ENCODE data around the gene IVD.

The IVD gene

DNA sequence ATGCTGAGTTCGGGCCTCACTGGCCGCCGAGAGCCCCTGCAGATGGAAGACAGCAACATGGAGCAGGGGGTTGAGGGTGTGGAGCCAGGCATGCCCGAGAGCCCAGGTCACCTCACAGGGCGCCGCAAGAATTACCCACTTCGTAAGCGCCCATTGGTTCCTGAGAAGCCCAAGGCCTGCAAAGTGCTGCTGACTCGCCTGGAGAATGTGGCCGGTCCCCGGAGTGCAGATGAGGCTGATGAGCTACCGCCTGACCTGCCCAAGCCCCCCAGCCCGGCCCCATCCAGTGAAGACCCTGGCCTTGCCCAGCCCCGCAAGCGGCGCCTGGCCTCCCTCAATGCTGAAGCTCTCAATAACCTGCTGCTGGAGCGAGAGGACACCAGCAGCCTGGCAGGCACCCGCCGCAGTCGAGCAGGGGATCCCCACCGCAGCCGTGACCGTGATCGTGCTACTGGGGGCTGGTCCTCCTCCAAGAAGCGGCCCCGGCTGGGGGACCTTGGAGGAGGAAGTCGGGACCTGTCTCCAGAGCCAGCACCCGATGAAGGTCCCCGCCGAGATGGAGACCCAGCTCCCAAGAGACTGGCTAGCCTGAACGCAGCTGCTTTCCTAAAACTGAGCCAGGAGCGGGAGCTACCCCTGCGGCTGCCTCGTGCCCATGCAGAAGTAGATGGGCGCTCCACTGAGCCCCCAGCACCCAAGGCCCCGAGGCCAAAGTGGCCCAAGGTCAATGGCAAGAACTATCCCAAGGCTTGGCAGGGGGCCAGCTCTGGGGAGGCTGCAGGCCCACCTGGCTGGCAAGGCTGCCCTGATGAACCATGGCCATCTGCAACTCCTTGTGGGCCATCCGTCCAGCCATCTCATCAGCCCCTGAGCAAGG lies 53.1 kb downstream of the IVD start:
- no peaks in the 10 kb centered on the region for H3K27me3 ChIP-seq (ENCODE audit: control insufficient read depth in 2 of 2, insufficient read depth in 2 of 2, low read length in 2 of 2)
- peaks cover 20 to 25% of the 10 kb centered on the region in 2 donors for H3K36me3 ChIP-seq (ENCODE audit: control insufficient read depth in 2 of 2, insufficient read depth in 2 of 2, low read length in 2 of 2)

DNA sequence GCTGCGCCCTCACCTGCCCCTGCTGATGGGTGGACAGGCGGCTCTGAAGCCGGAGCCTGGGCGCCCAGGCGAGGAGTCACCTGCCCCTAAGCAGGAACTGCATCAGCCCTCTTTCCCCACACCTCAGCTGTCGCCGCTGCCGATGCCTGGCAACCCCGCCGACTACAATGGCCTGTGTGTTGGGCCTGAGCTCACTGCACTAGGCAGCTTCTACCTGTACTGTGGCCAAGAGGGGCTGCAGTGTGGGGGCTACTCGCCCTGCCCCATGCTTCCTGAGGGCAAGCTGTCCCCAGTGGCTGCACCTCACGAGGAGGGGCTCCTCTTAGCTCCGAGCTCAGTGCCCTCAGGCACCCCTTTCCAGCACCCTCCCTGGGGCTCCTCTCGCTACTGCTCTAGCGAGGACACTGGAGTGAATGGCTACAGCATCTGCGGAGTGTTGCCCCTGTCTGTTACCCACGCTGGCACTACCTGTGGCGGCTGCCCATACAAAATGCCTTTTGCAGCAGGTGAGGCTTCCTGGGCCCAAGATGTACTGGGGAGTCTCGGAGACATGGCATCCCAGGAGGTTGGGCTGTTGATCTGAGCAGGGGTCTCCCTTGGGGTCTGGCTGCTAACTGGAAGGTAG lies 53.9 kb downstream of the IVD start:
- Histone ChIP-seq H3K4me1 (ENCODE audit: control insufficient read depth in 2 of 2, insufficient read depth in 2 of 2, low read length in 2 of 2) (peaks cover 6 to 10% of the 10 kb centered on the region in 2 donors), H3K27ac (ENCODE audit: low read depth in 2 of 2, low read length in 2 of 2) (no peak overlapping the region), H3K9me3 (ENCODE audit: control insufficient read depth in 2 of 2, low read length in 2 of 2) (no peaks in the 10 kb centered on the region), H3K4me3 (ENCODE audit: low read length in 2 of 2) (no peak overlapping the region), H3K36me3 (ENCODE audit: control insufficient read depth in 2 of 2, insufficient read depth in 2 of 2, low read length in 2 of 2) (peaks cover 28 to 32% of the 10 kb centered on the region in 2 donors), H3K9ac (ENCODE audit: low read depth in 1 of 2, low read length in 2 of 2) (no peak overlapping the region), H3K27me3 (ENCODE audit: control insufficient read depth in 2 of 2, insufficient read depth in 2 of 2, low read length in 2 of 2) (no peaks in the 10 kb centered on the region)

More for the DNA sequence above, 53.1 kb downstream of the IVD start:
- Histone ChIP-seq H3K9me3 (ENCODE audit: control insufficient read depth in 2 of 2, low read length in 2 of 2) (no peaks in the 10 kb centered on the region), H3K9ac (ENCODE audit: low read depth in 1 of 2, low read length in 2 of 2) (no peak overlapping the region), H3K4me1 (ENCODE audit: control insufficient read depth in 2 of 2, insufficient read depth in 2 of 2, low read length in 2 of 2) (peaks cover 8 to 16% of the 10 kb centered on the region in 2 donors), H3K27ac (ENCODE audit: low read depth in 2 of 2, low read length in 2 of 2) (no peak overlapping the region), H3K4me3 (ENCODE audit: low read length in 2 of 2) (no peak overlapping the region)

DNA sequence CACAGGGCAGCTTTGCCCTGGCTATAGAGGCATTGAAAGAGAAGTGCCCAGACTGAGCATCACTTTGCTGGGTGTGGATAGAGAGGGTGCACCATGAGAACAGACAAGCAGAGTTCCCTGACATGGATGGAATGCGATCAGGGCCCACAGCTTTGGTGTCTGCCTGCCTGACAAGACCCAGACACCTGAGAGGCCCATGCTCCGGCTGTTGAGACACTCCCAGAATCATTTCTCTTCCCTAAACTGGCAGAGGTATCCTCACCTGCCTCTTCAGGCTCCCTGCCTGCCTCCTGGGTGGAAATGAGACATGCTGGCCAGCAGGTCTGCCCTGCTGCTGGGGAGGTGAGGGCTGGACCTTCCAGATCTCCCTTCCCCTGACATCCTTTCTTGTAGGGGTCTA lies 54.8 kb downstream of the IVD start:
- Histone ChIP-seq H3K4me3 (ENCODE audit: low read length in 2 of 2) (no peak overlapping the region), H3K36me3 (ENCODE audit: control insufficient read depth in 2 of 2, insufficient read depth in 2 of 2, low read length in 2 of 2) (peaks cover 32 to 41% of the 10 kb centered on the region in 2 donors), H3K9me3 (ENCODE audit: control insufficient read depth in 2 of 2, low read length in 2 of 2) (no peaks in the 10 kb centered on the region), H3K27me3 (ENCODE audit: control insufficient read depth in 2 of 2, insufficient read depth in 2 of 2, low read length in 2 of 2) (no peaks in the 10 kb centered on the region), H3K27ac (ENCODE audit: low read depth in 2 of 2, low read length in 2 of 2) (no peak overlapping the region), H3K9ac (ENCODE audit: low read depth in 1 of 2, low read length in 2 of 2) (no peak overlapping the region), H3K4me1 (ENCODE audit: control insufficient read depth in 2 of 2, insufficient read depth in 2 of 2, low read length in 2 of 2) (peaks cover 6% of the 10 kb centered on the region in 2 donors)

DNA sequence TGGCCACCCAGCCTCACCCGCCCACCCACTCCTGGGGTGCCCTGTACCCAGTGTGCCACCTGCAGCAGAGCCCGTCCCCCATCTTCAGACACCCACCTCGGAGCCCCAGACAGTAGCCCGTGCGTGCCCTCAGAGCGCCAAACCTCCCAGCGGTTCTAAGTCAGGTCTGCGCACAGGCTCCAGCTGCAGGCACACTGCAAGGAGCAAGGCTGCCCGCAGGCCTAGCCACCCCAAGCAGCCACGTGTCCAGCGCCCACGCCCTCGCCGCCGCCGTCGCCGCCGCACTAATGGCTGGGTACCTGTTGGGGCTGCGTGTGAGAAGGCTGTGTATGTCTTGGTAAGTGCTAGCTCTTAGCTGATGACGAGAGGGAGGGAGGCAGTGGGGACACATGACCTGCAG lies 56.4 kb downstream of the IVD start:
- Histone ChIP-seq H3K27me3 (ENCODE audit: control insufficient read depth in 2 of 2, insufficient read depth in 2 of 2, low read length in 2 of 2) (no peaks in the 10 kb centered on the region), H3K36me3 (ENCODE audit: control insufficient read depth in 2 of 2, insufficient read depth in 2 of 2, low read length in 2 of 2) (peaks cover 36 to 51% of the 10 kb centered on the region in 2 donors), H3K4me1 (ENCODE audit: control insufficient read depth in 2 of 2, insufficient read depth in 2 of 2, low read length in 2 of 2) (peaks cover 0 to 2% of the 10 kb centered on the region in 2 donors), H3K9me3 (ENCODE audit: control insufficient read depth in 2 of 2, low read length in 2 of 2) (no peaks in the 10 kb centered on the region), H3K27ac (ENCODE audit: low read depth in 2 of 2, low read length in 2 of 2) (no peak overlapping the region), H3K9ac (ENCODE audit: low read depth in 1 of 2, low read length in 2 of 2) (no peak overlapping the region), H3K4me3 (ENCODE audit: low read length in 2 of 2) (no peak overlapping the region)

DNA sequence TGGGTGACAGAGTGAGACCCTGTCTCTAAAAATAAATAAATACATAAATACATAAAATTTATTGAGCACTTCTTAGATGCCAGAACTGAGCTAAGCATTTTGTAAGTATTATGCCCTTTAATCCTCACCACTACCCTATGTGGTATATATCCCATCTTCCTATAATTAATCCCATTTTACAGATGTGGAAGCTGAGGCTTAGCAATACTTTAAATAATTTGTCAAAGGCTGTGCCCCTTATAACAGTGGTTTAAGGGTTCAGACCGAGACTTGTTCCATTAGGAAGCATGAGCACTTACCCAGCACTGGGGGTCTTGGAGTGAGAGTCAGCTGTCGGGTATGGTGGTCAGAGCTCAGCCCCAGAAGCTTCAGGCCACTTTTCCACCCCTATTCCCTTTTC lies 57.7 kb downstream of the IVD start:
- H3K4me1 ChIP-seq (ENCODE audit: control insufficient read depth in 2 of 2, insufficient read depth in 2 of 2, low read length in 2 of 2) = peaks cover 0 to 2% of the 10 kb centered on the region in 2 donors
- no peaks in the 10 kb centered on the region for H3K27me3 ChIP-seq (ENCODE audit: control insufficient read depth in 2 of 2, insufficient read depth in 2 of 2, low read length in 2 of 2)
- no peaks in the 10 kb centered on the region for H3K9me3 ChIP-seq (ENCODE audit: control insufficient read depth in 2 of 2, low read length in 2 of 2)
- H3K27ac ChIP-seq (ENCODE audit: low read depth in 2 of 2, low read length in 2 of 2) = no peak overlapping the region
- H3K4me3 ChIP-seq (ENCODE audit: low read length in 2 of 2) = no peak overlapping the region
- H3K36me3 ChIP-seq (ENCODE audit: control insufficient read depth in 2 of 2, insufficient read depth in 2 of 2, low read length in 2 of 2) = peaks cover 40 to 52% of the 10 kb centered on the region in 2 donors
- H3K9ac ChIP-seq (ENCODE audit: low read depth in 1 of 2, low read length in 2 of 2) = no peak overlapping the region

DNA sequence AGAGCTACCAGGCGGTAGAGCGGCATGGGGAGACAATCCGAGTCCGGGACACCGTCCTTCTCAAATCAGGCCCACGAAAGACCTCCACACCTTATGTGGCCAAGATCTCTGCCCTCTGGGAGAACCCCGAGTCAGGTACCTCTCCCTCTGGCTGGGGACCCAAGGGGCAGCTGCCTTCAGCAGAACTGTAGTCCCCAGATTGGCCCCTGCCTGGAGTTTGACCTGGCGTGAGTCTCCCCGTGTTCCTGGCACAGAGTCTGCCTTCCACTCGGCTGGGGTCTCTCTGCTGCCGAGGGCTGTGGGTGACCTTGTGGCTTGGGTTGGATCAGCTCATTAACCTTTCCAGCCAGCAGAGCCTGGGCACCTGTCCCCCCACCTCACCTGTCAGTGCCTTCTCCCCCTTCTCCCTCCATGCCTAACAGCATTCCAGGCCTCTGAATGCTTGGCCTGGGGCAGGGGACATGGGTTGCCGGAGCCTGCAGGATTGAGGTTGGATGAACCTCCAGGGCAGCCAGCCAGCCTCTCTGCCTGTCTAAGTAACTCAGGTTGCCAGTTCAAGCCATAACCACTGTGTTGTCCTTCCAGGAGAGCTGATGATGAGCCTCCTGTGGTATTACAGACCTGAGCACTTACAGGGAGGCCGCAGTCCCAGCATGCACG lies 58.4 kb downstream of the IVD start:
- peaks cover 40 to 49% of the 10 kb centered on the region in 2 donors for H3K36me3 ChIP-seq (ENCODE audit: control insufficient read depth in 2 of 2, insufficient read depth in 2 of 2, low read length in 2 of 2)

DNA sequence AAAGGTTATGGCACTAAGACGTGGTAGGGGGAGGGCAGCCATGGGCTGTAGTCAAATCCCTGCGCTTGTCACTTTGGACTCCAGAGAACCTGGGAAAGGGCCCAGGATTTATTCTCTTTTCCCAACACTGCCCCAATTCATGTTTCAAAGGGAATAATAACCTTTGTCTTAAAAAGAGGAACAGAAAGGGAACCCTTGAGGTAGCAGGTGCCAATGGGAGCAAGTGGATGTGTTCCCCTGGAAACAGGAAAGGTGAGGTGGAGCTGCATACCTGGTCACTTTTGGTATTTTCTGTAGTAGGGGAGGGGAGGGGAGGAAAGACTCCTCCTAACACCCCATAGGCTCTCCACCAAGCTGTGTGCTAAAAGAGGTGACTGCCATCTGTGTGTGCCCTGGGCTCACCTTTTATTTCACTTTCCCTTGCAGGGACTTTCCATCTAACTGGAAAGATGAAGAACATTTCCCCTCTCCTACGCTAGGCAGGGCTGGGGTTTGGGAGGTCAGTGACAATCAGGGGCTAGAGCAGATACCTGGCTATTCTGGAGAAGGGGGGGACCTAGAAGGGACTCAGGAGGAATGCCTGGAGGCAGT lies 59.1 kb downstream of the IVD start:
- Histone ChIP-seq H3K27me3 (ENCODE audit: control insufficient read depth in 2 of 2, insufficient read depth in 2 of 2, low read length in 2 of 2) (no peaks in the 10 kb centered on the region), H3K9ac (ENCODE audit: low read depth in 1 of 2, low read length in 2 of 2) (no peak overlapping the region), H3K27ac (ENCODE audit: low read depth in 2 of 2, low read length in 2 of 2) (no peak overlapping the region), H3K4me1 (ENCODE audit: control insufficient read depth in 2 of 2, insufficient read depth in 2 of 2, low read length in 2 of 2) (peaks cover 0 to 2% of the 10 kb centered on the region in 2 donors), H3K4me3 (ENCODE audit: low read length in 2 of 2) (no peak overlapping the region), H3K9me3 (ENCODE audit: control insufficient read depth in 2 of 2, low read length in 2 of 2) (no peaks in the 10 kb centered on the region), H3K36me3 (ENCODE audit: control insufficient read depth in 2 of 2, insufficient read depth in 2 of 2, low read length in 2 of 2) (peaks cover 35 to 44% of the 10 kb centered on the region in 2 donors)

More for the DNA sequence above, 58.4 kb downstream of the IVD start:
- no peak overlapping the region for H3K9ac ChIP-seq (ENCODE audit: low read depth in 1 of 2, low read length in 2 of 2)
- H3K27me3 ChIP-seq (ENCODE audit: control insufficient read depth in 2 of 2, insufficient read depth in 2 of 2, low read length in 2 of 2) = no peaks in the 10 kb centered on the region
- H3K4me3 ChIP-seq (ENCODE audit: low read length in 2 of 2) = no peak overlapping the region
- H3K9me3 ChIP-seq (ENCODE audit: control insufficient read depth in 2 of 2, low read length in 2 of 2) = no peaks in the 10 kb centered on the region
- peaks cover 0 to 2% of the 10 kb centered on the region in 2 donors for H3K4me1 ChIP-seq (ENCODE audit: control insufficient read depth in 2 of 2, insufficient read depth in 2 of 2, low read length in 2 of 2)
- no peak overlapping the region for H3K27ac ChIP-seq (ENCODE audit: low read depth in 2 of 2, low read length in 2 of 2)

DNA sequence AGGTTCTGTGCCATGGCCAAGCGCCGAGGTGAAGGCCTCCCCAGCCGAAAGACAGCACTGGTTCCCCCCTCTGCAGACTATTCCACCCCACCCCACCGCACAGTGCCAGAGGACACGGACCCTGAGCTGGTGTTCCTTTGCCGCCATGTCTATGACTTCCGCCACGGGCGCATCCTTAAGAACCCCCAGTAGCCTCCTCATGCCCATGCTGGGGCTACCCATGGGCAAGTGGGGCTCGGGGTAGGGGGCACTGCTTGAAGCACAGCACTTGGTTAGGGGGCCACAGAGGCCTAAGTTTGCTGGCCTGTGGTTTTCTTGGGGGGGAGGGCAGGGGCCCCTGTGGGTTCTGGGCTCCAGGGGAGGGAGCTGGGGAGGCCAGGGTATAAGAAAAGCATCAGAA lies 60.3 kb downstream of the IVD start:
- no peaks in the 10 kb centered on the region for H3K27me3 ChIP-seq (ENCODE audit: control insufficient read depth in 2 of 2, insufficient read depth in 2 of 2, low read length in 2 of 2)
- H3K9ac ChIP-seq (ENCODE audit: low read depth in 1 of 2, low read length in 2 of 2) = no peak overlapping the region
- no peaks in the 10 kb centered on the region for H3K9me3 ChIP-seq (ENCODE audit: control insufficient read depth in 2 of 2, low read length in 2 of 2)
- no peak overlapping the region for H3K4me3 ChIP-seq (ENCODE audit: low read length in 2 of 2)
- H3K27ac ChIP-seq (ENCODE audit: low read depth in 2 of 2, low read length in 2 of 2) = no peak overlapping the region
- peaks cover 30 to 40% of the 10 kb centered on the region in 2 donors for H3K36me3 ChIP-seq (ENCODE audit: control insufficient read depth in 2 of 2, insufficient read depth in 2 of 2, low read length in 2 of 2)
- H3K4me1 ChIP-seq (ENCODE audit: control insufficient read depth in 2 of 2, insufficient read depth in 2 of 2, low read length in 2 of 2) = peaks cover 6 to 9% of the 10 kb centered on the region in 2 donors

DNA sequence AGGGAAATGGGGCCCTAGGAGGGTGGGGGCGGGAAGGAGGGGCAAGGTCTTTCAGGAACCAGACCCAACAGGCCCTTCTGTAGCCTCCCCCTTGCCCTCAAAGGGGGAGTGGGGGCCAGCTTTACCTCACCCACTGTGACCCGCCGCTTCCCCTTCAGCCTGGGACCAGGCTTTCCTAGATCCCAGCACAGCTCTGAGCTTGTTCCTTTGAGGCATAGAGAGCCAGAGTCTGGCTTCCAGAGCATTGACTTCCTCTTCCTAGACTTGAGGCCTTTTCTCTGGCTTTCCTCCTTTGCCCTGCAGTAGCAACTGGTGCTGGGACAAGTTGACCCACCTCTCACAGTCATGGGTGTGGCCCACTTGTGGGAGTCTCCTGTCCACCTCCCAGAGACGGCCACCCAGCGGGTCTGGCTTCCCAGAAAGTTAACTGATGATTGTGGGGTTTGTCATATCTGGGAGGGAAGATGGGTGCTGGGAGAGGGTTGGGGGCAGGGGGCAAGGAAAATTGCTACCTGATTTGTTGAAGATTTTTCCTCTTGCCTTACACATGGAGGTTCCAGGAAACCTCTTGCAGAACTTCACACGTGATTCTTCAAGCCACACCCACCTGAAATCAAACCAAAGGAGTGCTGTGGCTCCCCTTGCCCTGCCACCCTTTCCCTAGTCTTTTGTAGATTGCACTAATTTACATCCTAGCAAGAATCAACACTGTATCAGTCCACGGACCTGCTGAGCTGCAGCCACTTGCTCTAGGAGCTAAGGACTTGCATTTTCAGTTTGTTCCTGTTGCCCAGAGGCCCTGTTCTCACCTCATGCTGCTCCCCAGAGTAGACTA lies 61.0 kb downstream of the IVD start:
- no peak overlapping the region for H3K4me3 ChIP-seq (ENCODE audit: low read length in 2 of 2)
- H3K4me1 ChIP-seq (ENCODE audit: control insufficient read depth in 2 of 2, insufficient read depth in 2 of 2, low read length in 2 of 2) = peaks cover 11 to 14% of the 10 kb centered on the region in 2 donors
- no peak overlapping the region for H3K27ac ChIP-seq (ENCODE audit: low read depth in 2 of 2, low read length in 2 of 2)
- H3K9ac ChIP-seq (ENCODE audit: low read depth in 1 of 2, low read length in 2 of 2) = no peak overlapping the region
- H3K27me3 ChIP-seq (ENCODE audit: control insufficient read depth in 2 of 2, insufficient read depth in 2 of 2, low read length in 2 of 2) = no peaks in the 10 kb centered on the region
- peaks cover 30 to 40% of the 10 kb centered on the region in 2 donors for H3K36me3 ChIP-seq (ENCODE audit: control insufficient read depth in 2 of 2, insufficient read depth in 2 of 2, low read length in 2 of 2)
- H3K9me3 ChIP-seq (ENCODE audit: control insufficient read depth in 2 of 2, low read length in 2 of 2) = no peaks in the 10 kb centered on the region
